PC-3 (cell line): ENCODE data around the gene CEP128. TPM values are rescaled to one million over a fixed set of nuclear protein-coding genes. Genes with fewer than 3 reads are reported as not detected.
A peak's percentile ranks its signal among the peaks of the same experiment; 100 is the strongest.

Source experiments
- ATAC-seq: fragments of 200-7000 bp; cut with Tn5 transposase; 2 replicates; pipeline ENCODE4 v1.9.1; 2020; ENCODE audit warnings: mild to moderate bottlenecking, moderate library complexity
- BruUV-seq: library from RNA; stranded (reverse); fragments of 400-500 nt; replicated peaks from 2 replicates; lab custom pipeline; 2021; lab: Mats Ljungman, UMichigan
- CTCF ChIA-PET: fragments of 300-600 bp; sonication (Branson Sonifier 250); formaldehyde crosslinking; loops from one replicate; lab custom pipeline; 2022; ENCODE audit warnings: antibody characterized with exemption; lab: Charles Lee
- POLR2A ChIA-PET: fragments of 300-600 bp; sonication (Branson Sonifier 250); formaldehyde crosslinking; loops from one replicate; lab custom pipeline; 2022; ENCODE audit warnings: antibody characterized with exemption; ENCODE audit not compliant: unreplicated experiment; lab: Charles Lee
- DNase-seq: peaks from one replicate; pipeline ENCODE4 v3.0.0-alpha.2; 2015
- H2AFZ ChIP-seq: fragments of 300-600 bp; sonication (generic); 2 replicates; pipeline ENCODE4 v1.6.0; 2016; ENCODE audit warnings: antibody characterized with exemption, low read length
- H3F3A ChIP-seq: fragments of 300-600 bp; sonication (generic); one replicate; pipeline ENCODE4 v1.6.0; 2017; ENCODE audit warnings: antibody characterized with exemption, low read length, control low read depth, mild to moderate bottlenecking; ENCODE audit not compliant: unreplicated experiment
- H3K27ac ChIP-seq: fragments of 300-600 bp; sonication (generic); 2 replicates; pipeline ENCODE4 v1.5.1; 2016; ENCODE audit warnings: mild to moderate bottlenecking, low read length
- H3K27me3 ChIP-seq: fragments of 300-600 bp; sonication (generic); 2 replicates; pipeline ENCODE4 v1.6.1; 2016; ENCODE audit warnings: low read length, mixed read lengths
- H3K36me3 ChIP-seq: fragments of 300-600 bp; sonication (generic); 2 replicates; pipeline ENCODE4 v1.6.1; 2016; ENCODE audit warnings: low read depth, mixed run types, low read length, mixed read lengths
- H3K4me1 ChIP-seq: fragments of 300-600 bp; sonication (generic); 2 replicates; pipeline ENCODE4 v1.5.1; 2016; ENCODE audit warnings: low read length; ENCODE audit not compliant: insufficient read depth
- H3K4me2 ChIP-seq: fragments of 300-600 bp; sonication (generic); 2 replicates; pipeline ENCODE4 v1.6.0; 2016; ENCODE audit warnings: low read length
- H3K4me3 ChIP-seq: fragments of 300-600 bp; sonication (generic); 2 replicates; pipeline ENCODE4 v1.5.1; 2016; ENCODE audit warnings: mild to moderate bottlenecking, low read length, mixed read lengths
- H3K79me2 ChIP-seq: fragments of 300-600 bp; sonication (generic); 2 replicates; pipeline ENCODE4 v1.6.1; 2017; ENCODE audit warnings: low read length, mixed read lengths
- H3K9ac ChIP-seq: fragments of 300-600 bp; sonication (generic); 2 replicates; pipeline ENCODE4 v1.6.0; 2016; ENCODE audit warnings: mild to moderate bottlenecking, low read length
- H3K9me2 ChIP-seq: fragments of 300-600 bp; sonication (generic); replicated peaks from 2 replicates; pipeline ENCODE4 v1.6.1; 2016; ENCODE audit warnings: mixed run types, low read length, mixed read lengths
- H3K9me3 ChIP-seq: fragments of 300-600 bp; sonication (generic); 2 replicates; pipeline ENCODE4 v1.6.1; 2016; ENCODE audit warnings: low read length, mixed read lengths
- H4K20me1 ChIP-seq: fragments of 300-600 bp; sonication (generic); 2 replicates; pipeline ENCODE4 v1.6.1; 2016; ENCODE audit warnings: low read length, mixed read lengths
- CTCF ChIP-seq: fragments of 300-600 bp; sonication (generic); conservative IDR thresholded peaks from 2 replicates; pipeline ENCODE4 v1.5.1; 2017; ENCODE audit warnings: antibody characterized with exemption, low read depth, mild to moderate bottlenecking, low read length
- EZH2 ChIP-seq: fragments of 300-600 bp; sonication (generic); IDR thresholded peaks from one replicate; pipeline ENCODE4 v1.6.1; 2017; ENCODE audit warnings: antibody characterized with exemption, mild to moderate bottlenecking, low read length; ENCODE audit not compliant: unreplicated experiment
- EZH2phosphoT487 ChIP-seq: fragments of 300-600 bp; sonication (generic); IDR thresholded peaks from 2 replicates; pipeline ENCODE4 v1.6.1; 2018; ENCODE audit warnings: mild to moderate bottlenecking, antibody characterized with exemption, low read length, borderline replicate concordance
- intact Hi-C: fragments of 100-400 bp; cut with micrococcal nuclease; formaldehyde crosslinking; loops from 2 replicates; pipeline ENCODE4 v1.9.0; 2023
- total RNA-seq: library from RNA; depleted of rRNA; stranded (reverse); fragments of >200 nt; gene quantifications from 2 replicates; pipeline ENCODE4 v1.2.3, GENCODE V29; 2014

CEP128 gene
- total RNA-seq, 1 experiment from 2014 or later = 11.6 TPM

DNA sequence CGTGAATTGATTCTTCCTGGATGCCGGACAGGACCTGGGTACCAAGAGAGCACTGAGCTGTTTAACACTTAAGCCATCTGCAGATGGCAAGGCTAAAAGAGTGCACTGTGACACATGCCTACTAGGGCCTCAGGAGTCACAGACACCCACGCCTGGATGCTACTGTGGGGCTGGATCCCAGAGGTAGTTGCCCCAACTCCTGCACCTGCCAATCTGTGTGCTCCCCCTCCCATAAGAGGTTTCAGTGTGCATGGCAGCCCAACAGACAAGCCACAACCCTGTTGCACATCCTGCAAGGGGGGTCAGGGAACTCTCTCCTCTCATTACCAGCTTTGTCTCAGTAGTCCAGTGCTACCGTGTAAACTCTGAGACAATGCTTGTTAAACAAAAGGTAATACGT is 169.0 kb downstream of the CEP128 start:
- TF ChIP-seq CTCF (no peak), EZH2phosphoT487 (no peak), EZH2 (no peak)
- intact Hi-C loops = no loop called here
- peaks cover 12% of the 10 kb centered on the region for H3K4me1 ChIP-seq
- ATAC-seq = no peak
- H3K27ac ChIP-seq = no peak overlapping the region
- H3K79me2 ChIP-seq = no peaks in the 10 kb centered on the region
- no peaks in the 10 kb centered on the region for H3K27me3 ChIP-seq
- no TSS peak for BruUV-seq
- no peak overlapping the region for H2AFZ ChIP-seq
- H3K9me2 ChIP-seq = no peaks in the 10 kb centered on the region
- H3K4me2 ChIP-seq = no peak overlapping the region
- no peaks in the 10 kb centered on the region for H4K20me1 ChIP-seq
- no peak overlapping the region for H3K9ac ChIP-seq
- CTCF ChIA-PET = no interaction called here
- H3K36me3 ChIP-seq = no peaks in the 10 kb centered on the region
- no peak overlapping the region for H3K4me3 ChIP-seq
- H3F3A ChIP-seq = no peaks in the 10 kb centered on the region
- DNase-seq = no peak
- H3K9me3 ChIP-seq = no peaks in the 10 kb centered on the region
- POLR2A ChIA-PET = no interaction called here

DNA sequence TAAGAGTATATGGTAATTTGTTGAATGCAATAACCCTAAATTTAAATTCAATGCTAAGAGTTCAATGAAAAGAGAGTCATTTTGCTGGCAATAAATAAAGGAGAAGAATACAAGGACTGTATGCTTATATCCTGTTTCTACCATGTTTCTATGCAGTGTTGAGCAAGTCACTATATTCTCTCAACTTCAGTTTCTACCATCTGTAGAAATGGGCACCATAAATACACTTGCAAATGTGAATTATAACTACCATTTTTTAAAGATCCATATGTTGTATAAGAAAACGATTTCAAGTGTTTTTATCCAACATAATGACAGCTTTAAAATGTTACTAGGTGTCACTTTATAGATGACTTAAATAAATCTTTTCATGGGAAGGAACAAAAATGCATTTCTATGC is 170.3 kb downstream of the CEP128 start:
- no peak overlapping the region for H3K9ac ChIP-seq
- TF ChIP-seq EZH2 (no peak), EZH2phosphoT487 (no peak)
- DNase-seq (no peak), ATAC-seq (no peak)
- no peak overlapping the region for H3K4me2 ChIP-seq
- intact Hi-C loops = no loop called here
- no peaks in the 10 kb centered on the region for H3K9me2 ChIP-seq
- H3F3A ChIP-seq = no peaks in the 10 kb centered on the region
- no peak overlapping the region for H2AFZ ChIP-seq
- no peak overlapping the region for H3K4me3 ChIP-seq
- H3K79me2 ChIP-seq = no peaks in the 10 kb centered on the region
- no TSS peak for BruUV-seq
- no peaks in the 10 kb centered on the region for H3K27me3 ChIP-seq
- H4K20me1 ChIP-seq = no peaks in the 10 kb centered on the region
- ChIA-PET CTCF (no interaction called here), POLR2A (no interaction called here)
- H3K27ac ChIP-seq = no peak overlapping the region
- H3K9me3 ChIP-seq = no peaks in the 10 kb centered on the region
- no peaks in the 10 kb centered on the region for H3K36me3 ChIP-seq
- peaks cover 12% of the 10 kb centered on the region for H3K4me1 ChIP-seq

- intact Hi-C loops = no loop called here
- Histone ChIP-seq H3K4me2 (peak overlapping the region; percentile 31; the same call in 1 of the 2 replicates), H3K79me2 (no peaks in the 10 kb centered on the region), H3K36me3 (no peaks in the 10 kb centered on the region), H3K9me2 (no peaks in the 10 kb centered on the region), H3K9me3 (no peaks in the 10 kb centered on the region), H3F3A (no peaks in the 10 kb centered on the region), H4K20me1 (no peaks in the 10 kb centered on the region), H3K27ac (no peak overlapping the region), H3K4me1 (peaks cover 12% of the 10 kb centered on the region), H3K9ac (no peak overlapping the region), H3K27me3 (no peaks in the 10 kb centered on the region), H3K4me3 (no peak overlapping the region), H2AFZ (no peak overlapping the region)
- DNase-seq (no peak), ATAC-seq (peak; percentile 66)
- BruUV-seq = no TSS peak
- ChIA-PET POLR2A (no interaction called here), CTCF (no interaction called here)
- TF ChIP-seq EZH2phosphoT487 = no peak
- no peak for TF ChIP-seq CTCF
- TF ChIP-seq EZH2 = no peak
Observed at GRCh38 chr14:80770114-80770908, 171.2 kb downstream of the CEP128 start.
